ENCODE measurements around the gene S100A16.
A peak's percentile ranks its signal among the peaks of the same experiment; 100 is the strongest.
"Not testable (repeated sequence)": the region's sequence is repeated elsewhere in the genome, so short reads cannot be mapped to it uniquely, and the experiment has no call there.

Gene S100A16

GRCh38 chr1:153582836-153583235, 30.1 kb downstream of the S100A16 start:
- DNase-seq, result not testable (repeated sequence)

GRCh38 chr1:153578936-153579335, 34.0 kb downstream of the S100A16 start:
- no peak for DNase-seq

- DNase-seq, result no peak
Measured at GRCh38 chr1:153578490-153578889, 34.4 kb downstream of the S100A16 start.

- no peak for DNase-seq
Measured at GRCh38 chr1:153577624-153578051, 35.3 kb downstream of the S100A16 start.

- no peak for DNase-seq
Measured at GRCh38 chr1:153577138-153577537, 35.8 kb downstream of the S100A16 start.

GRCh38 chr1:153575497-153575896, 37.4 kb downstream of the S100A16 start:
- not testable (repeated sequence) for DNase-seq

GRCh38 chr1:153575081-153575491, 37.9 kb downstream of the S100A16 start:
- not testable (repeated sequence) for DNase-seq

GRCh38 chr1:153573351-153573750, 39.6 kb downstream of the S100A16 start:
- DNase-seq, result no peak

- DNase-seq, result peak; percentile 34
Measured at GRCh38 chr1:153572569-153573015, 40.3 kb downstream of the S100A16 start.

- DNase-seq, result no peak
Measured at GRCh38 chr1:153571706-153572105, 41.2 kb downstream of the S100A16 start.

GRCh38 chr1:153570874-153571273, 42.1 kb downstream of the S100A16 start:
- no peak for DNase-seq

- DNase-seq, result no peak
Measured at GRCh38 chr1:153569465-153569864, 43.5 kb downstream of the S100A16 start.

- peak; percentile 86 for DNase-seq
Measured at GRCh38 chr1:153568367-153569099, 44.4 kb downstream of the S100A16 start.

- DNase-seq, result peak; percentile 52
Measured at GRCh38 chr1:153567621-153568366, 45.1 kb downstream of the S100A16 start.

- DNase-seq, result peak; percentile 99
Measured at GRCh38 chr1:153566414-153567371, 46.2 kb downstream of the S100A16 start.

GRCh38 chr1:153565529-153566374, 47.2 kb downstream of the S100A16 start, which contains the start of gene S100A2:
S100A2 (minus strand) TSS chr1:153565844; CDS start chr1:153563877, 1,967 bp downstream.
- DNase-seq, result peak; percentile 76

- DNase-seq, result no peak
Measured at GRCh38 chr1:153563991-153564390, 48.9 kb downstream of the S100A16 start.

GRCh38 chr1:153563483-153563901, 49.4 kb downstream of the S100A16 start:
- peak; percentile 34 for DNase-seq

- DNase-seq, result not testable (repeated sequence)
Measured at GRCh38 chr1:153562021-153562420, 50.9 kb downstream of the S100A16 start.

GRCh38 chr1:153561466-153561985, 51.4 kb downstream of the S100A16 start:
- no peak for DNase-seq

- DNase-seq, result no peak
Measured at GRCh38 chr1:153560771-153561465, 52.0 kb downstream of the S100A16 start.
